Measurements from ENCODE around the gene RFC4. TPM values are rescaled to one million over a fixed set of nuclear protein-coding genes. Genes with fewer than 3 reads are reported as not detected.

RFC4 gene
- total and polyA plus RNA-seq, 2 of the 8 experiments (the other 6 are each of a cell fraction or from before 2014, with no cell fraction given): 21.8 to 86.9 TPM

GRCh38 chr3:186849374-186849975, 43.2 kb upstream of the RFC4 start:
- H4K91ac ChIP-seq (replicated peaks; ENCODE audit: insufficient read length, low read length): no peak overlapping the region
- FAIRE-seq (peak; percentile 48), DNase-seq (ENCODE audit: low read depth in 1 of 2, low spot score in 2 of 2) (no peak)
- H2BK12ac ChIP-seq (ENCODE audit: low read depth, low read length): no peak overlapping the region
- no peak overlapping the region for H2BK120ac ChIP-seq (replicated peaks; ENCODE audit: low read depth, low read length)
- H3K79me1 ChIP-seq (ENCODE audit: low read depth, low read length): no peaks in the 10 kb centered on the region
- H3K56ac ChIP-seq (replicated peaks; ENCODE audit: insufficient read length, low read depth, low read length): no peak overlapping the region
- H3K9ac ChIP-seq (replicated peaks in 1 of 4; ENCODE audit: extremely low read depth in 1 of 4, low read depth in 3 of 4, low read length in 3 of 4): no peak overlapping the region
- H3K36me3 ChIP-seq (ENCODE audit: control insufficient read depth in 2 of 4, insufficient read depth in 4 of 4, low read length in 3 of 4): 0 out of 8 replicates have a peak, but pooled peaks cover 0 to 2% (median 0%) of the 10 kb centered on the region in 4 experiments
- H2AK5ac ChIP-seq (ENCODE audit: low read depth, low read length): no peak overlapping the region
- no peaks in the 10 kb centered on the region for H3K9me3 ChIP-seq (ENCODE audit: insufficient read depth in 2 of 2, low read depth in 1 of 2, low read length in 1 of 2)
- no peaks in the 10 kb centered on the region for H4K20me1 ChIP-seq (replicated peaks in 1 of 2; ENCODE audit: control insufficient read depth in 1 of 2, insufficient read depth in 2 of 2, low read length in 2 of 2)
- TF ChIP-seq, protein P1, sequence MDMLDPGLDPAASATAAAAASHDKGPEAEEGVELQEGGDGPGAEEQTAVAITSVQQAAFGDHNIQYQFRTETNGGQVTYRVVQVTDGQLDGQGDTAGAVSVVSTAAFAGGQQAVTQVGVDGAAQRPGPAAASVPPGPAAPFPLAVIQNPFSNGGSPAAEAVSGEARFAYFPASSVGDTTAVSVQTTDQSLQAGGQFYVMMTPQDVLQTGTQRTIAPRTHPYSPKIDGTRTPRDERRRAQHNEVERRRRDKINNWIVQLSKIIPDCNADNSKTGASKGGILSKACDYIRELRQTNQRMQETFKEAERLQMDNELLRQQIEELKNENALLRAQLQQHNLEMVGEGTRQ (IDR thresholded peaks at IDR 0.05; ENCODE audit: low read length): no peak
- TF ChIP-seq RAD21 (IDR thresholded peaks at IDR 0.05 in 1 of 2, conservative IDR thresholded peaks at IDR 0.05 in 1 of 2; ENCODE audit: low read depth in 2 of 2, low read length in 2 of 2): peak; percentile 84
- TF ChIP-seq PHF8 (conservative IDR thresholded peaks at IDR 0.05; ENCODE audit: low read depth, low read length): no peak
- TF ChIP-seq JUN (IDR thresholded peaks at IDR 0.05; ENCODE audit: low read depth, low read length): no peak
- no peak for TF ChIP-seq SIN3A (conservative IDR thresholded peaks at IDR 0.05 in 1 of 2, IDR thresholded peaks at IDR 0.05 in 1 of 2; ENCODE audit: low read depth in 1 of 2, low read length in 2 of 2)
- no peak for TF ChIP-seq TCF12 (IDR thresholded peaks at IDR 0.05; ENCODE audit: low read depth, low read length)
- peak in 2 of 3 experiments; percentile 49 to 71; a peak in 3 of 4 replicates for TF ChIP-seq CTCF (IDR thresholded peaks at IDR 0.05; ENCODE audit: control extremely low read depth in 1 of 3, insufficient read depth in 1 of 3, low read depth in 1 of 3, low read length in 3 of 3)
- no peak for TF ChIP-seq SAP30 (IDR thresholded peaks at IDR 0.05; ENCODE audit: insufficient read depth, insufficient replicate concordance, low read length)
- no peak overlapping the region for H3K18ac ChIP-seq (ENCODE audit: extremely low read depth, low read length)
- no peaks in the 10 kb centered on the region for H3K23me2 ChIP-seq (ENCODE audit: low read depth, low read length)
- H4K8ac ChIP-seq (ENCODE audit: extremely low read depth, insufficient read depth, low read length): no peak overlapping the region
- H2BK15ac ChIP-seq (ENCODE audit: low read length): no peak overlapping the region
- H4K5ac ChIP-seq (ENCODE audit: insufficient read length, low read depth, low read length): no peak overlapping the region
- no peak overlapping the region for H3K4me2 ChIP-seq (ENCODE audit: insufficient read depth in 1 of 2, low read depth in 2 of 2, low read length in 2 of 2)
- no peaks in the 10 kb centered on the region for H3K4me1 ChIP-seq (replicated peaks in 1 of 4; ENCODE audit: control insufficient read depth in 3 of 4, insufficient read depth in 4 of 4, low read length in 3 of 4)
- no peak overlapping the region for H3K4ac ChIP-seq (replicated peaks; ENCODE audit: insufficient read length, low read depth, low read length)
- H2AFZ ChIP-seq (ENCODE audit: low read length): no peak overlapping the region
- no peak overlapping the region for H2BK5ac ChIP-seq (ENCODE audit: low read depth, low read length)
- no peaks in the 10 kb centered on the region for H3K79me2 ChIP-seq (ENCODE audit: control insufficient read depth in 1 of 2, insufficient read depth in 2 of 2, low read length in 2 of 2)
- no peak overlapping the region for H2BK20ac ChIP-seq (ENCODE audit: low read length)
- 0% methylated on average over 1 of the region's 1 CpG; no CpG with 5 or more reads in 1 of the 2 experiments for WGBS, 2 experiments (ENCODE audit: extremely low coverage in 1 of 2, insufficient coverage in 1 of 2, insufficient read length in 1 of 2, insufficient replicate concordance in 2 of 2, low coverage in 1 of 2, low lambda C conversion rate in 2 of 2, missing lambda C conversion rate in 1 of 2)
- ChIA-PET POLR2A (ENCODE audit: partially characterized antibody) (interaction anchor here (0.9 to 1.3 kb wide), 3 partner anchors 22 to 90 kb away, joined by 3 to 6 read pairs (median 3); no protein-coding TSS in a partner anchor), CTCF (ENCODE audit: partially characterized antibody) (interaction anchor here (0.6 to 4.0 kb wide), 50 partner anchors 11 to 744 kb away, joined by 3 to 32 read pairs (median 4); partner anchors contain the start of genes RPL39L and ST6GAL1)
- no peaks in the 10 kb centered on the region for H3K27me3 ChIP-seq (replicated peaks in 1 of 4; ENCODE audit: control insufficient read depth in 3 of 4, extremely low read depth in 1 of 4, insufficient read depth in 3 of 4, low read length in 3 of 4)
- H3K27ac ChIP-seq (ENCODE audit: low read depth, low read length): no peak overlapping the region
- no peak overlapping the region for H3K14ac ChIP-seq (ENCODE audit: insufficient read length)
- H3K23ac ChIP-seq (ENCODE audit: insufficient read length): no peak overlapping the region
- H3K4me3 ChIP-seq (ENCODE audit: extremely low read depth in 1 of 4, insufficient read depth in 2 of 4, low read depth in 3 of 4, low read length in 4 of 4): no peak overlapping the region

All from H1 (cell line).